GM19025 (cell line): ENCODE results near the gene SFPQ.
"Not testable (repeated sequence)": the region's sequence is repeated elsewhere in the genome, so short reads cannot be mapped to it uniquely, and the experiment has no call there.

Experiments used
- ATAC-seq: cut with Tn5 transposase; IDR thresholded peaks from one replicate; pipeline ENCODE4 v1.9.1; 2021; ENCODE audit warnings: mild to moderate bottlenecking, low read depth, moderate library complexity; ENCODE audit not compliant: unreplicated experiment

Gene SFPQ, protein sequence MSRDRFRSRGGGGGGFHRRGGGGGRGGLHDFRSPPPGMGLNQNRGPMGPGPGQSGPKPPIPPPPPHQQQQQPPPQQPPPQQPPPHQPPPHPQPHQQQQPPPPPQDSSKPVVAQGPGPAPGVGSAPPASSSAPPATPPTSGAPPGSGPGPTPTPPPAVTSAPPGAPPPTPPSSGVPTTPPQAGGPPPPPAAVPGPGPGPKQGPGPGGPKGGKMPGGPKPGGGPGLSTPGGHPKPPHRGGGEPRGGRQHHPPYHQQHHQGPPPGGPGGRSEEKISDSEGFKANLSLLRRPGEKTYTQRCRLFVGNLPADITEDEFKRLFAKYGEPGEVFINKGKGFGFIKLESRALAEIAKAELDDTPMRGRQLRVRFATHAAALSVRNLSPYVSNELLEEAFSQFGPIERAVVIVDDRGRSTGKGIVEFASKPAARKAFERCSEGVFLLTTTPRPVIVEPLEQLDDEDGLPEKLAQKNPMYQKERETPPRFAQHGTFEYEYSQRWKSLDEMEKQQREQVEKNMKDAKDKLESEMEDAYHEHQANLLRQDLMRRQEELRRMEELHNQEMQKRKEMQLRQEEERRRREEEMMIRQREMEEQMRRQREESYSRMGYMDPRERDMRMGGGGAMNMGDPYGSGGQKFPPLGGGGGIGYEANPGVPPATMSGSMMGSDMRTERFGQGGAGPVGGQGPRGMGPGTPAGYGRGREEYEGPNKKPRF

DNA sequence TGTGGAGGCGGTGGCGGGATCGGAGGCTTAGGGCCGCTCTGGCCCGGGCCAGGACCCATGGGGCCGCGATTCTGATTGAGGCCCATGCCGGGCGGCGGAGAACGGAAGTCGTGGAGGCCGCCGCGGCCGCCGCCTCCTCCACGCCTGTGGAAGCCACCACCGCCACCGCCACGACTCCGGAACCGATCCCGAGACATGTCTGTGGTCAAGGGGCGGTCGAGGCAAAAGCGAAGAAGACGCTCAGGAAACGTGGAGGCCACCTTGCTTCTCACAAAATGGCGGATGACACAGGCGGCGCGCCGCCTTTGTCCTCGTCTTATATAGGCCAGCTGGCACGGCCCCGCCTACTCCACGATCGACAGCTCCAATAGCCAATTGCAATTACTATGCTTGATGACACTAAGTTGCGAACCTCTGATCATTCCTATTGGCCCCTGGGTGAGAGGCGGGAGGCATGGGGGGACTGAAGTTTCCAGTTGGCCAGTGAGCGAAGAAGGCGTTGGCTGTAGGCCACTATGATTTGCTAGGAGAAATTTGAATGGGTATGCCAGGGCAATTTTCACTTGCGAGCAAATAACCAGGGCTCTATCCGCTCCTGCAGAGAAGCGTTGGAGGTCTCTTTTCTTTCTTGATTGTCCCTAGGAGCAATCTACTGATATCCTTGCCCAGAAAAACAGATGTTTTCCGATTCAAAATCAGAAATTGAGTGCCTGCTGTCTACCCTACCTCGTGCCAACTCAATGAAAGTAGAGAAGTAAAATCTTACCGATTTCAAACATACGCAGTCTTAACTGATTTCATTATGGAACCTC lies at the start of gene SFPQ:
Gene SFPQ, minus strand, starts transcription at position 293 of the 812 bp plus-strand sequence. Its CDS starts 96 bp downstream, at position 197.
- ATAC-seq, result peak; percentile 85

DNA sequence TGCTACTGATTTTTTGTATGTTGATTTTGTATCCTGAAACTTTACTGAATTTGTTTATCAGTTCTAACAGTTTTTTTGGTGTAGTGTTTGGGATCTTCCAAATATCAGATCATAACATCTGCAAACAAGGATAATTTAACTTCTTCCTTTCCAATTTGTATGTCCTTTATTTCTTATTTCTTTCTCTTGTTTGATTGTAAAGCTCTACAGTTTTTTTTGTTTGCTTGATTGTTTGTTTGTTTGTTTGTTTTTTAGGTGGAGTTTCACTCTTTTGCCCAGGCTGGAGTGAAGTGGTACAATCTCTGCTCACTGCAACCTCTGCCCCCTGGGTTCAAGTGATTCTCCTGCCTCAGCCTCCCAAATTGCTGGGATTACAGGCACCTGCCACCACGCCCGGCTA lies 43.8 kb upstream of the SFPQ start:
- ATAC-seq, result not testable (repeated sequence)

DNA sequence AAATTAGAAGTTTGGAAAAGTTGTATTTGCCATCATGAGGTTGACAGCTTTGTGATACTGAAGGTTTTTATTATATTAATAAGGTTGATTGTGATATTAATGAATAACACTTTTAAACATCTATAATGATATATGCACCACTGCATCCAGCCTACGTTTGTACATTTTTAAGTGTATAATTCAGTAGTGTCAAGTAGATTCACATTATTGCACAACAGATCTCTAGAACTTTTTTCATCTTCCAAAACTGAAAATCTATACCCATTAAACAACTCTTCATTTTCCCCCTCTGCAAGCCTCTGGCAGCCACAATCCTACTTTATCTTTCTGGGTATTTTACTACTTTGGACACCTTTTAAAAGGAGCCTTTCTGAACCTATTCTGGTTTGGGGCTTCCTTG lies 38.3 kb upstream of the SFPQ start:
- no peak for ATAC-seq

DNA sequence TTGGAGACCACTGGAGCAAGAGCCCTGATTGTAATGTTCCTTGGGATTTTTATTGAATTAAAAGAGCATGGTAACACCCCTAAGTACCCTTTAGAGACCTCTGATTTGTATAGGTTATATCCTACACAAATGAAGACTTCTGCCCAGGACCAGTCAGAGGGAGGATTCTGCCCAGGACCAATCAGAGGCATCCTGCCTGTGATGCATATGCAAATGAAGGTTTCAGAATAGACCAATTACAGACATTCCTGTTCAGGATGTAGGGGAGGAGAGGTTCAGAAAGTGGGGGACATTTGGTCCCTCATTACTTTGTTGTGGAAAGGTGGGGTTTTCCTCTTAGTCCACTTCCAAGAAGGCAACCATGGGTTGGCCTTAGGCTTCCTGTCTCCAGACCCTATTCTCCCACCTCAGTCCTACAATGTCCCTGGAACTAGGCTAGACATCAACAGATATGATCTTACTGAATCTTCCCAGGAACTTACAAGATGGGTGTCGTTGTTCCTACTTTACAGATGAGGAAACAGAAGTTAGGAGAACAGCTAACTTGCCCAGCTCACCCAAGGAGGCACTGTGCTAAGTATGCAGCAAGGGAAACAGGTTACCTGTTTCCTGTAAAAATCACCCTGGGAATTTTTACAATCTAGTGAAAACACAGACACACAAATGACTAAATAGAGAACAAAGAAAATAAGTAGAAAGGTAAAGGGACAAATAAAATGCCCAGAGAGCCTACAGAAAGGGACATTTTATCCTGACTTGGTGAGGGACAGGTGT lies 36.8 kb upstream of the SFPQ start:
- no peak for ATAC-seq

DNA sequence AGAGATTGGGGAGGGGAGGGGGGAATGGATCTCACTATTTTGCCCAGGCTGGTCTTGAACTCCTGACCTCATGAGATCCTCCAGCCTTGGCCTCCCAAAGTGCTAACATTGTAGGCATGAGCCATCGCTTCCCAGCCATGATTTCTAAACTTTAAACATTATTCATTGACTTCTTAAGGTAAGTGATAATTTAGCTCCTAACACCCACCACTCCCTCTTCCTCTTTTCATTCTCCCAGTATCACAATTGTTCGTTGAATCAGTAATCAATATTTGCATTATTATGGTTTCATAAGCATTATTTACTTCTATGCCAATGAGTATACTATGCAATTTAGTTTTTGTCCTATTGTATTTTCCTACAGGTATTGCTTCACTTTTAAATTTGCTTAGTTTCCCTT lies 33.6 kb upstream of the SFPQ start:
- ATAC-seq, result no peak

DNA sequence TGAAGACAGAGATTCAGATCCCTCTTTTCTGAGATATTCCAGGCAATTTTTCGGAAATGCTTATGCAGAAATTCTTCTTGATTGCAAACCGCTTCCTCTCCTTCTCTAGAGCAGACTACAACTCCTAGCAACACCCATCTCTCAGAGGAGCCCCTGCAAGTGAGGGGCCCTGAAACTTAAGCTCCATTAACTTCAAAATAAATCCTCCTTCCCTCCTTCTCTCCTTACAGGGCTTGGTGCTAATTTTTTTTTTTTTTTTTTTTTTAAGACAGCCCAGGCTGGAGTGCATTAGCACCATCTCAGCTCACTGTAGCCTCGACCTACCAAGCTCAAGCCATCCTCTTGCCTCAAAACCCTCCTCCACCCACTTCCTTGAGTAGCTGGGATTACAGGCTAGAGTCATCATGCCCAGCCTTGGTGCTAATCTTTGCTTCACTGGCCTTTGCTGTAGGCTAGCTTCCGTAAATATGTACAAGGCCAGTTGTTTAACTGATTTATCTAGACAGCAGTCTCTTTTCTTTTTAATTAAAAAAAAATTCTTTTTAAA lies 30.2 kb upstream of the SFPQ start:
- ATAC-seq, result no peak

DNA sequence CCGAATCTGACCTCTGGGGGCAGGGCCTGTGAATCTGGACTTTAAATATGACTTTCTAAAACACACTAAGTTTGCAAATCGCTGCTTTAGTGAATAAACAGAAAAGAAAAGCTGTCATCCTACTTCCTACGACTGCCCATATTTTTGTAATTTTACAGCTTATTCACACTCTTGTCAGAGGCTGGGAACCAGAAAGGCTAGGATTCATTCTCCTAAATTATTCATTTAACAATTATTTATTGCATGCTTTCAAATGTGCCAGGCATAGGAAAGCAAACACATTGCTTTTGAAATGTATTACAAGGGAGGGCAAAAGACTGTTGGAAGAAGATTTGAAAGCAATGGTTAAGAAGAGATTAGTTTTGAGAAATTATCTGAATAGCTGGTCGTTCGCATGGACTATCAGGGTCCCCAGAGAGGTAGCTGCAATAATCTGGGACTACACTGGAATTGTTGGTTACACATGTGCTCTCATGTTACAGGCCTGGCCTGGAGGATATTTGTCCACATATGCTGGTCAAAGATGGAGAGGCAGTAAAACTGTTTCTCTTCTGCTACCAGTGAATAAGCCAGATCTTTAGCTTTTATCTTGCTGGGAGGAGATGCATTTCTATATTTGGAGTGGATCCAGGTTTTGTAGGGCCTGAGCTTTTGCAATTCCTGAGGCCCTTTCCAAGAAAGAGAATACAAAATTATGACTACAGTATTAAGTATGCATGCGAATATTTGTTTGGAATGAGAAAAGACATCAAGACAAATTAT lies 29.6 kb upstream of the SFPQ start:
- no peak for ATAC-seq

DNA sequence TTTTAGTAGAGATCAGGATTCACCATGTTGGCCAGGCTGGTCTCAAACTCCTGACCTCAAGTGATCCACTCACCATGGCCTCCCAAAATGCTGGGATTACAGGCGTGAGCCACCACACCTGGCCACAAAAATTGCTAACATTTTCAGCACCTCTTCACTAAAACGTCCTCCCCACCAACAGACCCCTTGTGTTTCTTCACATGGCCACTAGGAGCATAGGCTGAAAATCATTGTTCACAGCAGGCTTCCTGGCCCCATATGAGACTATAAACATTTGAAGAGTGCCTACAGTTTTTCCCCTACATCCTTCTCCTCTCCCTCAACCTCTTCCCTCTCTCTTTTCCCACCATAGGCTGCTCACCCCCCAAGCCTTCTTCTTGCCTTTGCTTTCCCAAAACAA lies 28.0 kb upstream of the SFPQ start:
- no peak for ATAC-seq

DNA sequence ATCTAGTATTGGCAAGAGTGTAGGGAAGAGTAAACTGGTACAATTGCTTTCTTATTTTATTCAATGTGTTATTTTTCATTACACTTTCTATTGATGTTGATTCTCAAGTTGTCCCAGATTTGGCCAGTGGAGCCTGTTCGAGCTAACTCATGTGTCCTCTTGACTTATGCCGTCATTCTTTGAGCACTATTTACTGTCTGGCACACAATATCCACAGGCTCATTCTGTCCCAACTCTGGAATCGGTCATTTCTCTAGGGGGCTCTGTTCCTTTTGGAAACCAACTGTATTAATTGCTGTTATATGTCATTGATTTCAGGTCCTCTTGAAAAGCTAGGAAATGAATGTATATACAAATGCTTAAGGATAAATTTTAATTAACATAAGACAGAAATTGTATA lies 22.4 kb upstream of the SFPQ start:
- ATAC-seq, result no peak

DNA sequence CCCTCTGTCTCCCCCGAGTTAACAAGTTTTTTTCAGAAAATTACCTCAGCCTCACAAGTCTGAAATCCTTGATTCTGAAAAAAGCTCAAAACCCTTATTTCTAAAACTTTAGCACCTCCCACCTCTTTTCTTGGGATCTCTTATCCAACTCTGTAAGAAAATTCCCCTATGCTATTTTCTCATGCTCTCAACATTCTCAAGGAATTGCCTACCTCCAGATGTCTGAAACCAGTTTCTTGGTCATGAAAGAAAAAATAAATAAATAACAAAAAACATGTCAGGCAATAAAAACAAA lies 18.1 kb upstream of the SFPQ start:
- no peak for ATAC-seq

DNA sequence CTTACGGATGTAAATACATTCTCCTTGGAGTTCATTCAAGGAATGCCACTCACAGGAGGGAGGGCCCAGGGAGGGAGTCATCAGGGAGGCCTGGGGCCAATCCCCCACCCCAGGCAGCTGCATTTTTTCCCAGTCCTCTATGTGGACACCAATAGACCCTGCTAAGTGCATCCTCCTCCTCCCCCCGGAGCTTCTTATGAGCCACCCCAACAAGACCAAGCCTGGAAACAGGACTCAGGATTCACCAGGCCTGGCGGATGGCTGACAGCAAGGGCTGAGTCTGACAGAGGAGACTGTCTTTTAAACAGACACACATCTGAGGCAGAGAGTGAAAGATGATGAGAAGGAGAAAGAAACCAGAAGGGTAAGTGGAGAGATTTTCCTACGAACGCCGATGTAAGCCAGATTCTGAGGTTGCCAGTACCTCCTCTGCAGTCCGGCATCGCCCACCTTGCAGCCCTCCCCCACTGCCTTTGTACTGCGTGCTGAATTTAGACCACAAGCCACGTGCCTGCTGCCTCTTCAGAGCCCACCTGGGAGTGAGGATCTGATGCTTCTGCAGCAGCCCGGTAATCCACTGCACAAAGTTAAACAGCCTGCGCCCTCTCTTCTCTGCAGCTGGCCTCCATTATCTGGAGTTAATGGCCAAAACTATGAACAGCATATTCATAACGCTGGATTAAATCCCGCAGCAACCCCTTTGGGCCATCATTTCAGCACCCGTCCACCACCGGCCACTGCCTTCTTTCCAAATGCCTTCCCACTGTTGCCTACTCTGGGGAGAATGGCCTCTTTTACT lies 17.6 kb upstream of the SFPQ start:
- no peak for ATAC-seq

DNA sequence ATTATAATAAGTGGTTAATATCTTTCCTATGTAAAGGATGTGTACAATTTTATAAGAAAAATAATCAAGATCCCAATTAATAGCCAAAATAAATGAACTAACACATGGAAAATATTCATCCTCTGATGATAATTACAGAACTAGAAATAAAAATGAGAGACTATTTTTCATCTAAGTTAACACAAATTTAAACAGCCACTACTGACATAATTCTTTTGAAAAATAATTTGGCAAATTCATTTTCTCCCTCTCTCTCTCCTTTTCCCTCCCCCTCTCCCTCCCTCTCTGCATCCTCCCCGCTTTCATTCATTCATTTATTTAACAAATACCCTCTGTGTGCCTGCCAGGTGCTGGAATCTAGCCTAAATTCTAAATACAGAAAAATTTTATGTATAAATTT lies 10.3 kb upstream of the SFPQ start:
- no peak for ATAC-seq

DNA sequence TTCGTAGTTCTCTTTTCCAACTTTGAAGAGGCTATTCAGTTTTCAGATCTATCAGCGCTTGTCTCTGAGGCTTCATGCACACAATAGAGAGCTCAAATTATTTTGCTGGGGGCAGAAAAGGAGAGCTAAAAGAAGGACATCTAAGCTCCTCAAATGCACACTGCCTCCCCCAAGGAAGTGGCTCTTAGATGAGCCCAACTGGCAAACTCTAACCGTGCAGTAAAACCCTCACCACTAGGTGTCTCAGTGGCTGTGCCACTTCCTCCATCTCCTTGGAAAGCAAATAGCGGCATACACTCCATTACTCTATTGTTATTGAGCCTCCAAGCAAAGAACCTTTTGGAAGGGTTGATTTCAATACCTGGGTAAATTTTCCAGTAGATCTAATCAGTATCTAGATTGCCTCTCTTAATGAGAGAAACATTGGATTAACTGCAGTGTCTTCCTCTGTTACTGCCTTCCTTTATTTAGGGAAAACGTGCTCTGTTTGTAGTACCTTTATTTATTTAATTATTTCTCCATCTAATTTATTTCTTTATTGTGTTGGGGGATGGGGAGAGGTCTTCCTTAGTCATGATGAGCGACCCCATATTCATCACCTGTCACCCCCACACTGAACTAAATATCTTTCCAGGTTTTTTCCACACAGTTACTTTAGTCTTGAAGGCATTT lies 9.2 kb upstream of the SFPQ start:
- no peak for ATAC-seq

DNA sequence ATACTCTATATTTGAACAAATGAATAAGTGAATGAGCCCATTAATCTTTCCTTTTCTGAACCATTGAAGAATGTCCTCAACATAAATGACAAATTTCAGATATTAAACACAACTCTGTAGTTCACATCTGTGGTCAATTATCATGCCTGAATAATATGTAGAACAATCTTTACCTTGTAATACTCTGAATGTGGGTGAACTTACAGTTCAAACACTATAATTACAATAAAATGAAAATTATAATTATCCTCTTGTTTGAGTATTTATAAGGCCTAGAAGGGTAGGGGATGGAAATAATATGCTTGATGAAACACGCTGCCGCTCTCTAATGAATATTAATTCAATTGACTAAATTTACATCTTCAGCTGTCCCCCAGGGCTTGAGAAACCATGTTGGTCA lies 8.7 kb upstream of the SFPQ start:
- no peak for ATAC-seq

DNA sequence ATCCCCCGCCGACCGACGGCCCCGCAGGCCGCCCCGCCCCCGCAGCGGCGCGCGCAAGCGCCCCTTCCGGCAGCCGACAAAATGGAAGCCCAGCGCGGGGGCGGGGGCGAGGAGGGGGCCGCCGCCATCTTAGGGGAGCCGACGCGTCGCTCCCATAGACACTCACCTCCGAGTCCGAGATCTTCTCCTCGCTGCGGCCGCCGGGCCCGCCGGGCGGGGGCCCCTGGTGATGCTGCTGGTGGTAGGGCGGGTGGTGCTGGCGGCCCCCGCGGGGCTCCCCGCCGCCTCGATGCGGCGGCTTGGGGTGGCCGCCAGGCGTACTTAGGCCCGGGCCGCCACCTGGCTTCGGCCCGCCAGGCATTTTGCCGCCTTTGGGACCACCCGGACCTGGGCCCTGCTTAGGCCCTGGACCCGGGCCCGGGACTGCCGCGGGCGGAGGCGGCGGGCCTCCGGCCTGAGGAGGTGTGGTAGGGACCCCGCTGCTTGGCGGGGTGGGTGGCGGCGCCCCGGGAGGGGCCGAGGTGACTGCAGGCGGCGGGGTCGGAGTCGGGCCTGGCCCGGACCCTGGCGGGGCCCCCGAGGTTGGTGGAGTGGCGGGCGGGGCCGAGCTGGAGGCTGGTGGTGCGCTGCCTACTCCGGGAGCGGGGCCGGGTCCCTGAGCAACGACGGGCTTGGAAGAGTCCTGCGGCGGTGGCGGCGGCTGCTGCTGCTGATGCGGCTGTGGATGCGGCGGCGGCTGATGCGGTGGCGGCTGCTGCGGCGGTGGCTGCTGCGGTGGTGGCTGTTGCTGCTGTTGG lies 691 bp downstream of the SFPQ start:
- peak; percentile 34 for ATAC-seq

DNA sequence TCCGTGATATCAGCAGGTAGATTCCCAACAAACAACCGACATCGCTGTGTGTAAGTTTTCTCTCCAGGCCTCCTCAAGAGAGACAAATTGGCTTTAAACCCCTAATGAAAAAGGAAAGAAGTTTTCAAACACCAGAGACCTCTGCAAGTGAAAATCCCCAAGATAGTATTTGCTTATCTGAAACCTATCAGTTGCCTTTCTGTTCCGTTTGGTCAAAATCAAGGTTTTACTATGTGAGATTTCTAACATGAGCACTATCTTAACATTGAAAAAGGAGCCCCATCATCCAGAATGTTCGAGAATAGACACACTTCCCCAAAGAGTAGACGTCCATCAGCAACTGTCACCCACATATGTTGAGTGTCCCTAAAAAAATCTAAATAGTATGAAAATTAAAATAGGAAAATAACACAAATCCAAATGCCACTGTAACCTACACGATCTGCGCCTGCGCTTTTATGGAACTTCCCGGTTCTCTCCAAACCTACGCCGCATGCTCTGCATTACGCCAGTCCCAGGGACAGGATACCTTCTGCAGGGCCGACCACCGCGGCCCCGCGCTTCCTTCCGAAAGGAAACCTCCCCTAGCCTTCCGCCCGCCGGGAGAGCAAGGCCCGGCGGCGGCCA lies 1.4 kb downstream of the SFPQ start:
- no peak for ATAC-seq

DNA sequence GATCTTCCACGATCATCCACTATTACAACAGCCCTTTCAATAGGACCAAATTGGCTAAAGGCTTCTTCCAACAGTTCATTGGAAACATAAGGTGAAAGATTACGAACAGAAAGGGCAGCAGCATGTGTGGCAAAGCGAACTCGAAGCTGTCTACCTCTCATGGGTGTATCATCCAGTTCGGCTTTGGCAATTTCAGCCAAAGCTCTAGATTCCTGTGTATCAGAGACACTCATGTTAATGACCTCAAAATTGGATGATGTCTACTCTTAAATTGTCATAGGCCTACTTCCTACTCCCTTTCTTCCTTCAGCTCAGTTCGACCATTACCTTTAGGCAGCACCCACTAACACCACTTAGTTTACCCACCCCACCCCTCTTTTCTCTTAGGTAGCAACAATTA lies 2.2 kb downstream of the SFPQ start:
- no peak for ATAC-seq
